Adrenal gland (tissue), 19 donors: ENCODE measurements around the gene VSIG2. TPM values are rescaled to one million over a fixed set of nuclear protein-coding genes. Genes with fewer than 3 reads are reported as not detected.

Experiments
- DNase-seq, 7 donors: peaks; one replicate each; pipeline ENCODE4 v3.0.0-alpha.2; 2019 to 2020
- H3K27ac ChIP-seq, 5 donors: fragments of 200-600 bp; sonication (generic) in 4 of 5; 1 replicate in 3 of 5; 2 replicates in 2 of 5; pipeline versions ENCODE4 v1.5.1 to v1.8.0; 2016 to 2020; ENCODE audit warnings: mild to moderate bottlenecking in 1 of 5
- H3K27me3 ChIP-seq: fragments of 200-600 bp; 2 replicates; pipeline ENCODE4 v1.8.0; 2021
- H3K36me3 ChIP-seq, 2 donors: fragments of 200-600 bp; replicated peaks in 1 of 2; 1 replicate in 1 of 2; 2 replicates in 1 of 2; pipeline versions ENCODE4 v1.5.1 to v1.8.0; 2018 to 2022
- H3K4me1 ChIP-seq, 2 donors: fragments of 200-600 bp; replicated peaks in 1 of 2; 1 replicate in 1 of 2; 2 replicates in 1 of 2; pipeline versions ENCODE4 v1.5.1 to v1.8.0; 2018 to 2021
- H3K4me3 ChIP-seq, 4 donors: fragments of 200-600 bp; sonication (generic) in 3 of 4; one replicate each; pipeline ENCODE4 v1.5.1; 2016 to 2018
- H3K9me3 ChIP-seq, 3 donors: fragments of 200-600 bp; sonication (generic) in 1 of 3; replicated peaks in 1 of 3; 1 replicate in 2 of 3; 2 replicates in 1 of 3; pipeline versions ENCODE4 v1.5.1 to v1.8.0; 2016 to 2021
- CTCF ChIP-seq, 6 experiments: fragments of 450-650 bp in 4 of 6; fragments of 200-600 bp in 2 of 6; sonication (generic) in 1 of 6; IDR thresholded peaks; 1 replicate in 5 of 6; 2 replicates in 1 of 6; pipeline versions ENCODE4 v1.5.1 to v1.8.0; 2016 to 2021; ENCODE audit warnings: antibody characterized with exemption in 6 of 6, mild to moderate bottlenecking in 2 of 6, moderate library complexity in 1 of 6
- POLR2A ChIP-seq, 2 donors: fragments of 450-650 bp; IDR thresholded peaks; one replicate each; pipeline ENCODE4 v1.6.1; 2017; ENCODE audit warnings: antibody characterized with exemption in 2 of 2, mild to moderate bottlenecking in 2 of 2, moderate library complexity in 1 of 2
- WGBS, 4 donors: extraction: QIAGEN DNeasy Blood & Tissue Kit in 2 of 4; methylation state at CpG; one replicate each; pipeline versions ENCODE4 v1.1.5 to v1.1.7; 2013 to 2017; 5-methylcytosine and 5-hydroxymethylcytosine counted together
- intact Hi-C, 2 donors: fragments of 100-400 bp; cut with DNase I; formaldehyde crosslinking; loops; one replicate each; pipeline versions ENCODE4 v1.14.1 to v1.15.0; 2022 to 2023
- long read RNA-seq, 10 donors: library from polyadenylated mRNA in 3 of 10; unstranded in 2 of 10; stranded (forward) in 1 of 10; transcript quantifications; one replicate each; pipeline ENCODE4 v2.0.0 and lab custom pipeline, GENCODE V29; 2021 to 2026
- polyA plus RNA-seq, 3 donors: library from polyadenylated mRNA; stranded (reverse); fragments of 200-250 nt in 2 of 3; fragments of 350-450 nt in 1 of 3; fragmentation: Illumina TruSeq in 1 of 3; extraction: RNeasy Lipid Tissue Mini Kit (QIAGEN cat#74804) in 1 of 3; gene quantifications; one replicate each; pipeline ENCODE4 v1.2.3, GENCODE V29; 2013 to 2014
- total RNA-seq, 9 donors: library from RNA; depleted of rRNA in 4 of 9; stranded (reverse); fragments of >200 nt in 4 of 9; fragments of 120-200 nt in 1 of 9; fragmentation: NEBNext Ultra II Directional in 1 of 9; extraction: Animal tissue kit (Norgen Biotek cat#: 25700) in 1 of 9; gene quantifications; one replicate each; pipeline versions ENCODE4 v1.1.0 to v1.2.4, GENCODE V29; 2013 to 2023
- donor health status: healthy with polysubstance abuse.
- donor health status: Bipolar disorder and iron deficiency.
- donor health status: DM: yes; HTN: yes; CAD: no.
- donor health status: DM: no; HTN: no; CAD: no.
- donor health status: DM: no; HTN: no; CAD: no.
- donor health status: DM: yes; HTN: yes; CAD: no.

The VSIG2 gene, protein sequence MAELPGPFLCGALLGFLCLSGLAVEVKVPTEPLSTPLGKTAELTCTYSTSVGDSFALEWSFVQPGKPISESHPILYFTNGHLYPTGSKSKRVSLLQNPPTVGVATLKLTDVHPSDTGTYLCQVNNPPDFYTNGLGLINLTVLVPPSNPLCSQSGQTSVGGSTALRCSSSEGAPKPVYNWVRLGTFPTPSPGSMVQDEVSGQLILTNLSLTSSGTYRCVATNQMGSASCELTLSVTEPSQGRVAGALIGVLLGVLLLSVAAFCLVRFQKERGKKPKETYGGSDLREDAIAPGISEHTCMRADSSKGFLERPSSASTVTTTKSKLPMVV
- 1 to 10 TPM in 1 of 9 donors, under 1 TPM in 4, not detected in 4; 0.11 to 1.4 (median 0.28) TPM for total RNA-seq
- 1 to 10 TPM in 1 of 3 donors, under 1 TPM in 2; 0.29 to 2.4 (median 0.67) TPM for polyA plus RNA-seq
- long read RNA-seq, donor 1 = 0 reads
- long read RNA-seq, donor 2 = 0 reads
- long read RNA-seq, donor 3 = 0 reads
- long read RNA-seq, donor 4, partial matches to known transcripts = 0 of 1 reads
- long read RNA-seq, donor 4, other reads (novel, unspliced or antisense) = 1 of 1 reads
- long read RNA-seq, donor 5 = 0 reads
- long read RNA-seq, donor 6, partial matches to known transcripts = 0 of 1 reads
- long read RNA-seq, donor 6, other reads (novel, unspliced or antisense) = 1 of 1 reads
- long read RNA-seq, donor 7 = 0 reads
- long read RNA-seq, donor 8 = 0 reads
- long read RNA-seq, donor 9 = 0 reads
- long read RNA-seq, donor 10, partial matches to known transcripts = 0 of 1 reads
- long read RNA-seq, donor 10, other reads (novel, unspliced or antisense) = 0 of 1 reads

DNA sequence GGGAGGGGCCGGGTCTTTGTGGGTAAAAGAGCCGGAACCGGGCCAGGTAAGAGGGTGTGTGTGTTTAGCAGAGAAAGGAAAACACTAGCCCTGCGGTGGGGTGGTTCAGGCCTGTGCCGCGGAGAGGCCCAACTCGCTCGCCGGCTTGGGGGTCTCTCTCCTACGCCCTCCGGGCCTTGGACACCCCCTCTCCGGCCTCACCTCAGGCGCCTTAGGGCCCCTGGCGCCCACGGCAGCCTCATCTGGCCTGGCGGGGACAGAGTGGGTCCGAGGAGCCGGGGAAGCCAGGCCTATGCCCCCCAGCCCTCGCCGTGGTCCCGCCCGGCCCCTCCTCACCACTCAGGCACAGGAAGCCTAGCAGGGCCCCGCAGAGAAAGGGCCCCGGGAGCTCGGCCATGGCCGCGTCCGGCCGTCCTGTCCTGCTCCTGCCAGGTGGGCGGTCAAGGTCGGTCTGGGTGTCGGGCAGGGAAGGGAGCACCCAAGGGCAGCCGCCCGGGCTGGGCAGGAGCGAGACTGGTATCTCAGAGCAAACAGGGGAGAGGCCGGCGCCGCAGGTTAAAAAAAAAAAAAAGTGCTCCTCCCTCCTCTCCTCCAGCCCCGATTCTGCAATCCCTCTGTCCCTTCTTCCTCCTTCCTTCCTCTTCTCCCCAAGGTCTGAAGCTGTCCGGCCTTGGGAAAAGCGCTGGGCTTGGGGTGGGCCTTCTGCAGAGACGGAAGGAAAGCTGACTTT, at the start of gene VSIG2:
TSS of gene VSIG2 (minus strand) at position 515 of the 730 bp plus-strand sequence. CDS start at position 397, 118 bp downstream.
- intact Hi-C loops = no loop called here
- no peak for DNase-seq
- no peak within 1 kb of the TSS for H3K27ac ChIP-seq
- no peak within 1 kb of the TSS for H3K4me3 ChIP-seq
- H3K27me3 ChIP-seq = peaks cover 38% of the 10 kb centered on the region
- WGBS, 4 donors = 20 to 36% (median 31%) methylated on average over 20 to 42 of the region's 42 CpGs
- no peaks in the 10 kb centered on the region for H3K9me3 ChIP-seq
- no peaks in the 10 kb centered on the region for H3K4me1 ChIP-seq
- no peaks in the 10 kb centered on the region for H3K36me3 ChIP-seq
- TF ChIP-seq POLR2A (IDR thresholded peaks at IDR 0.05) = no peak
- no peak for TF ChIP-seq CTCF (IDR thresholded peaks at IDR 0.05)

DNA sequence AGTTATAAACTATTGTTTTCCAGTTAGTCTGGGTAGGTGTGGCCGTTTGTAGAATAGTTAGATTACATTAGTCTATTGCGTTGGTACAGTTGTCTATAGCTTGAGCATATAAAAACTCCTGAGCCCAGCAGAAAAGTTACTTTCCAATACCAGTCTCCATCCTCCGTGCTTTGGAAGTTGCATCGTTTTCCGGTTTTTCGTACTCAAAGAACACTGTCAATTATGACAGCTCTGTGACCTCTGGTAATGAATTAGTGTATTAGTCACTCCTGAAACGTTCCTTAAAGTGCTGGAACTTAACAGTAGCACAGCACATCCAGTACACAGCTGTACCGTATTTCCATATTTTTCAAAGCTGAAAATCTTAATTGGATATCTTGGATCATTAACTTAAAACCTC, 49.0 kb upstream of the VSIG2 start:
- no peaks in the 10 kb centered on the region for H3K36me3 ChIP-seq
- peak overlapping the region in 3 of 4 donors; percentile 77 to 98 (median 78) for H3K4me3 ChIP-seq
- peak in 3 of 7 donors; percentile 18 to 28 (median 21) for DNase-seq
- TF ChIP-seq CTCF (IDR thresholded peaks at IDR 0.05) (no peak), POLR2A (IDR thresholded peaks at IDR 0.05) (no peak)
- intact Hi-C loops = loop anchor here in 1 of 2 donors (5.0 kb wide), 1 partner anchor 36 kb away; no protein-coding TSS in a partner anchor
- H3K27me3 ChIP-seq = no peaks in the 10 kb centered on the region
- H3K9me3 ChIP-seq = no peaks in the 10 kb centered on the region
- peak overlapping the region; percentile 94 to 98 (median 97) for H3K27ac ChIP-seq
- WGBS, 4 donors = 1 to 4% (median 2%) methylated on average over 8 of the region's 8 CpGs
- peaks cover 7 to 24% of the 10 kb centered on the region in 2 donors for H3K4me1 ChIP-seq

DNA sequence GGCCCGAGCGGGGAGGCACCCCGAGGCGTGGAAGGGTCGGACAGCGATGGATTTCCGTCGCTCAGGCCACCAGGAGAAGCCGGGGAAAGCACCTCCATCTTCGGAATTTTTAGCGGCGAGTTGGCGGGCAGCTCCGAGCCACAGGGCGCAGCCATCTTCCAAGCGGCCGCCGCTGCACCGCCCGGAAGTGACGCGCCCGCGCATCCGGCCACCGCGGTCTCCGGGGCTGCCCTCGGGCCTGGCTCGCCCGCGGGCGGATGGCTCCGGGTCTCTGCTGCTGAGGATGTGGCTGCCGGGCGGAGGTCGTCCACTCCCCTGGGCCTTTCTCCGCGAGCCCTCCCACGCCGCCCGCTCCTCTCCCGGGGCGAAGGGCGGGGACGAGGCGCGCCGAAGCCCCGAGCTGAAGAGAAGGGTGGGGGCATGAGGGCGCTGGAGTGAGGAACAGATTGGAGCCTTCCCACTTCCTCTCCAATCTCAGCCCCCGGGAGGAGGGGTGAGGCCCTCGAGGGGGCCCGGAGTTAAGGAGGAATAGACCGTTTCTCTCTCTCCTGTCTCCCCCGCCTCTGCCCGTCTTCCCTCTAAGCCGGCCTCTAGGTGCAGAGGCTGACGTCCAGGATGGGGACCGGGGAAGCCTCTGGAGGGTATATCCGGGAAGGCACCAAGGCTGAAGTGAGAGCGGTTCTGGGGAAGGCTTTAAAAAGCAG, 48.3 kb upstream of the VSIG2 start, which contains the start of gene MSANTD2:
TSS of gene MSANTD2 (minus strand) at position 181 of the 704 bp plus-strand sequence. CDS start at position 155, 26 bp downstream.
- H3K36me3 ChIP-seq = no peaks in the 10 kb centered on the region
- peak within 1 kb of the TSS; percentile 77 to 98 (median 82) for H3K4me3 ChIP-seq
- TF ChIP-seq CTCF (IDR thresholded peaks at IDR 0.05) (no peak), POLR2A (IDR thresholded peaks at IDR 0.05) (peak; percentile 77 to 78)
- intact Hi-C loops = loop anchor here in 1 of 2 donors (5.0 kb wide), 1 partner anchor 37 kb away; no protein-coding TSS in a partner anchor
- H3K27ac ChIP-seq = peak within 1 kb of the TSS; percentile 94 to 98 (median 97)
- peak; percentile 72 to 83 (median 80) for DNase-seq
- H3K4me1 ChIP-seq = peaks cover 7 to 24% of the 10 kb centered on the region in 2 donors
- H3K27me3 ChIP-seq = no peaks in the 10 kb centered on the region
- 0 to 3% (median 1%) methylated on average over 8 to 62 of the region's 62 CpGs for WGBS, 4 donors
- no peaks in the 10 kb centered on the region for H3K9me3 ChIP-seq
